IPS DF 4.7 (cell line): ENCODE results near the gene AXL.
"Not testable (repeated sequence)": the region's sequence is repeated elsewhere in the genome, so short reads cannot be mapped to it uniquely, and the experiment has no call there.

Experiments
- DNase-seq: peaks from one replicate; pipeline ENCODE4 v3.0.0-alpha.2; 2013; ENCODE audit warnings: low spot score; ENCODE audit errors: extremely low read depth

The AXL gene

GRCh38 chr19:41273076-41273475 lies 54.1 kb downstream of the AXL start:
- no peak for DNase-seq

- no peak for DNase-seq
Measured at GRCh38 chr19:41274802-41275201, 55.8 kb downstream of the AXL start.

- DNase-seq, result no peak
Measured at GRCh38 chr19:41276231-41276630, 57.2 kb downstream of the AXL start.

- DNase-seq, result no peak
Measured at GRCh38 chr19:41278478-41278877, 59.5 kb downstream of the AXL start.

GRCh38 chr19:41288673-41289530 lies 69.9 kb downstream of the AXL start:
- DNase-seq, result no peak

- DNase-seq, result not testable (repeated sequence)
Measured at GRCh38 chr19:41289814-41290213, 70.8 kb downstream of the AXL start.

GRCh38 chr19:41294393-41294792 lies 75.4 kb downstream of the AXL start:
- no peak for DNase-seq

- no peak for DNase-seq
Measured at GRCh38 chr19:41295499-41295898, 76.5 kb downstream of the AXL start.

GRCh38 chr19:41296433-41296871 lies 77.4 kb downstream of the AXL start:
- no peak for DNase-seq

- DNase-seq, result no peak
Measured at GRCh38 chr19:41297628-41298347, 78.8 kb downstream of the AXL start.

- DNase-seq, result no peak
Measured at GRCh38 chr19:41298348-41298964, 79.4 kb downstream of the AXL start.

GRCh38 chr19:41299046-41299754 lies 80.2 kb downstream of the AXL start:
- no peak for DNase-seq

- no peak for DNase-seq
Measured at GRCh38 chr19:41299755-41300089, 80.7 kb downstream of the AXL start.

GRCh38 chr19:41300555-41300954 lies 81.5 kb downstream of the AXL start:
- no peak for DNase-seq

GRCh38 chr19:41302624-41303351 lies 83.8 kb downstream of the AXL start:
- no peak for DNase-seq

- DNase-seq, result no peak
Measured at GRCh38 chr19:41303954-41304353, 84.9 kb downstream of the AXL start.

GRCh38 chr19:41304706-41305483 lies 85.9 kb downstream of the AXL start:
- DNase-seq, result no peak

GRCh38 chr19:41305927-41306793 lies 87.1 kb downstream of the AXL start:
- DNase-seq, result no peak
